ENCODE results near the gene AP2A2.

Gene AP2A2

DNA sequence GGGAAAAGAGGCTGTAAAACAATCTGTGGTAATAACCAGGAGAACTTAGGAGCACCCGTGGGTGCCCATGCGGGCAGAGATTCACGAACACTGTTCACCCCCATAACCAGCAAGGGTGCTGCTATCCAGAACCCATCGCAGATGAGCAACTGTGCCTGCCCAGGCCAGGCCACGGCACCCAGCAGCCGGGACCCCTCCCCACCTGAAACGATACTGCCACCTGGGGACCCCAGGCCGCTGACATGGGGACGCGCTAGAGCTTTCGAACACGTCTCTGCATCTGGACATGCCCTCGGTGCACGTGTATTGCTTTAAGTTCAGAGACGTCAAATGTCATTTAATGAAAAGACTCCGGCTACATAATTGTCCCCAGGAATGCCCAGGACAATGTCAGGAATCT is 134.7 kb downstream of the AP2A2 start:
- TF ChIP-seq, protein P1, sequence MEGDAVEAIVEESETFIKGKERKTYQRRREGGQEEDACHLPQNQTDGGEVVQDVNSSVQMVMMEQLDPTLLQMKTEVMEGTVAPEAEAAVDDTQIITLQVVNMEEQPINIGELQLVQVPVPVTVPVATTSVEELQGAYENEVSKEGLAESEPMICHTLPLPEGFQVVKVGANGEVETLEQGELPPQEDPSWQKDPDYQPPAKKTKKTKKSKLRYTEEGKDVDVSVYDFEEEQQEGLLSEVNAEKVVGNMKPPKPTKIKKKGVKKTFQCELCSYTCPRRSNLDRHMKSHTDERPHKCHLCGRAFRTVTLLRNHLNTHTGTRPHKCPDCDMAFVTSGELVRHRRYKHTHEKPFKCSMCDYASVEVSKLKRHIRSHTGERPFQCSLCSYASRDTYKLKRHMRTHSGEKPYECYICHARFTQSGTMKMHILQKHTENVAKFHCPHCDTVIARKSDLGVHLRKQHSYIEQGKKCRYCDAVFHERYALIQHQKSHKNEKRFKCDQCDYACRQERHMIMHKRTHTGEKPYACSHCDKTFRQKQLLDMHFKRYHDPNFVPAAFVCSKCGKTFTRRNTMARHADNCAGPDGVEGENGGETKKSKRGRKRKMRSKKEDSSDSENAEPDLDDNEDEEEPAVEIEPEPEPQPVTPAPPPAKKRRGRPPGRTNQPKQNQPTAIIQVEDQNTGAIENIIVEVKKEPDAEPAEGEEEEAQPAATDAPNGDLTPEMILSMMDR (IDR thresholded peaks at IDR 0.05; ENCODE audit: extremely low read depth, insufficient read depth, missing control alignments): no peak
- in situ Hi-C loops (cut with MboI; ENCODE audit: low pct_unique_long_range_greater_than_20kb, low sequenced_read_pairs, unreplicated experiment): no loop called here
- no peak for DNase-seq (ENCODE audit: low spot score)

DNA sequence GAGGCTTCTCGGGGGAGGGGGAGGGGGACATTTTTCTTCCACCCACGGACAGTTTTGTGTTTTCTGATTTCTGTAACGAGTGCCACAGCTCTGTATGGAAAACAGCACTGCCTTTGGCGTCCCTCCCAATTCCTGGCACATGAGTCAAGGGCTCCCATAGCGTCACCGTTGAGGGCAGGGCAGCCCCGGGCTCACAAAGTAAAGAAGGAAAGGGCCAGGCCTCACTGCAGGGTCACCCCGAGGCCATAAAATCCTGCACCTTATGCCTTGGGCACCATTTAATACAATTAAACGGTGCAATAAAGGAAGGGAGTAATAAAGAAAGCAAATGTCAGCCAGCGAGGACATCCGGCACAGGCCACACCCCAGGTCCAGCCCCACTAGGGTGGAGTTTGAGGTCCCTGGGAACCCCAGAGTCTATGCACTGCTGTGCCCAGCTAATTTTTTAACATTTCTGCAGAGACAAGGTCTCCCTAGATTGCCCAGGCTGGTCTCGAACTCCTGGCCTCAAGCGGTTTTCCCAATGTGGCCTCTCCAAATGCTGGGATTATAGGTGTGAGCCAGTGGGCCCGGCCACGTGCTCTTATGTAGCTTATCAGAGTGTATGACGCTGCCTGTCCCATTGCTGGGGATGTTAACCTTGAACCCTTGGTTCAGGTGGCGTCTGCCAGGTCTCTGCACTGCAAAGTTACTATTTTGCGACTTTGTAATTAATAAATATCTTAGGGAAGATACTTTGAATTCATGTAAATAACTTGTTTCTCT is 135.4 kb downstream of the AP2A2 start:
- in situ Hi-C loops (cut with MboI; ENCODE audit: low pct_unique_long_range_greater_than_20kb, low sequenced_read_pairs, unreplicated experiment): no loop called here
- DNase-seq (ENCODE audit: low spot score): no peak
- TF ChIP-seq, protein P1 (IDR thresholded peaks at IDR 0.05; ENCODE audit: extremely low read depth, insufficient read depth, missing control alignments): no peak

Data from GM13977 (cell line).